H9 (cell line): ENCODE data around the gene ATE1. TPM values are rescaled to one million over a fixed set of nuclear protein-coding genes. Genes with fewer than 3 reads are reported as not detected.

Source experiments
- DNase-seq: peaks from one replicate; pipeline ENCODE4 v3.0.0-alpha.2; 2017
- H2AFZ ChIP-seq: one replicate; pipeline ENCODE4 v1.6.1; 2013; ENCODE audit warnings: mild to moderate bottlenecking, low read length, control low read depth, moderate library complexity
- H2AK5ac ChIP-seq: 2 replicates; pipeline ENCODE4 v1.6.1; 2013; ENCODE audit warnings: low read length, control low read depth, mixed read lengths; ENCODE audit not compliant: insufficient read length
- H2BK120ac ChIP-seq: one replicate; pipeline ENCODE4 v1.6.1; 2013; ENCODE audit warnings: low read depth, mild to moderate bottlenecking, low read length, control low read depth, inconsistent platforms; ENCODE audit not compliant: poor library complexity, severe bottlenecking
- H2BK12ac ChIP-seq: 2 replicates; pipeline ENCODE4 v1.6.1; 2013; ENCODE audit warnings: low read length, control low read depth, mixed read lengths, low read depth; ENCODE audit not compliant: insufficient read length
- H2BK15ac ChIP-seq: 2 replicates; pipeline ENCODE4 v1.6.1; 2013; ENCODE audit warnings: low read depth, low read length, control low read depth
- H2BK20ac ChIP-seq: one replicate; pipeline ENCODE4 v1.6.1; 2013; ENCODE audit warnings: low read depth, mild to moderate bottlenecking, low read length, control low read depth, inconsistent platforms; ENCODE audit not compliant: poor library complexity, severe bottlenecking
- H2BK5ac ChIP-seq: 2 replicates; pipeline ENCODE4 v1.6.1; 2013; ENCODE audit warnings: low read length, control low read depth, mixed read lengths; ENCODE audit not compliant: insufficient read length
- H3K14ac ChIP-seq: 2 replicates; pipeline ENCODE4 v1.6.1; 2013; ENCODE audit warnings: low read length, control low read depth; ENCODE audit not compliant: insufficient read depth
- H3K18ac ChIP-seq: 2 replicates; pipeline ENCODE4 v1.6.1; 2013; ENCODE audit warnings: low read depth, mild to moderate bottlenecking, mixed read lengths, low read length, control low read depth; ENCODE audit not compliant: insufficient read length
- H3K23ac ChIP-seq: 2 replicates; pipeline ENCODE4 v1.6.1; 2013; ENCODE audit warnings: low read length, control low read depth, mixed read lengths, low read depth; ENCODE audit not compliant: insufficient read length
- H3K23me2 ChIP-seq: 2 replicates; pipeline ENCODE4 v1.6.1; 2013; ENCODE audit warnings: low read depth, mild to moderate bottlenecking, mixed read lengths, low read length, control low read depth; ENCODE audit not compliant: insufficient read length, poor library complexity, severe bottlenecking
- H3K27ac ChIP-seq: 2 replicates; pipeline ENCODE4 v1.5.1; 2013; ENCODE audit warnings: low read length, control low read depth, mixed read lengths, low read depth; ENCODE audit not compliant: insufficient read length
- H3K27me3 ChIP-seq: 2 replicates; pipeline ENCODE4 v1.6.1; 2013; ENCODE audit warnings: low read length, control low read depth, inconsistent platforms; ENCODE audit not compliant: insufficient read depth
- H3K4ac ChIP-seq: 2 replicates; pipeline ENCODE4 v1.6.1; 2013; ENCODE audit warnings: low read depth, mild to moderate bottlenecking, control low read depth, inconsistent platforms, low read length, moderate library complexity
- H3K4me1 ChIP-seq: 2 replicates; pipeline ENCODE4 v1.6.1; 2013; ENCODE audit warnings: low read length, control low read depth, inconsistent platforms; ENCODE audit not compliant: insufficient read depth
- H3K4me2 ChIP-seq: 2 replicates; pipeline ENCODE4 v1.6.1; 2013; ENCODE audit warnings: low read length, control low read depth, mixed read lengths; ENCODE audit not compliant: insufficient read length, insufficient read depth
- H3K56ac ChIP-seq: 2 replicates; pipeline ENCODE4 v1.6.1; 2013; ENCODE audit warnings: low read depth, mild to moderate bottlenecking, mixed read lengths, low read length, control low read depth; ENCODE audit not compliant: insufficient read length
- H3K79me1 ChIP-seq: 2 replicates; pipeline ENCODE4 v1.6.1; 2013; ENCODE audit warnings: low read depth, mild to moderate bottlenecking, moderate library complexity, low read length, control low read depth, inconsistent platforms; ENCODE audit not compliant: insufficient read depth, poor library complexity, severe bottlenecking
- H3K79me2 ChIP-seq: 2 replicates; pipeline ENCODE4 v1.6.1; 2013; ENCODE audit warnings: low read length, control low read depth, inconsistent platforms; ENCODE audit not compliant: insufficient read depth
- H3K9ac ChIP-seq: 2 replicates; pipeline ENCODE4 v1.6.1; 2013; ENCODE audit warnings: low read length, control low read depth, mixed read lengths; ENCODE audit not compliant: insufficient read length; ENCODE audit errors: extremely low read depth
- H3K9me3 ChIP-seq: one replicate; pipeline ENCODE4 v1.6.1; 2013; ENCODE audit warnings: low read depth, low read length, inconsistent platforms; ENCODE audit not compliant: control insufficient read depth
- H3T11ph ChIP-seq: one replicate; pipeline ENCODE4 v1.6.1; 2013; ENCODE audit warnings: mild to moderate bottlenecking, low read length, control low read depth, inconsistent platforms
- H4K20me1 ChIP-seq: one replicate; pipeline ENCODE4 v1.6.1; 2013; ENCODE audit not compliant: control insufficient read depth, insufficient read length, insufficient read depth
- H4K5ac ChIP-seq: 2 replicates; pipeline ENCODE4 v1.6.1; 2013; ENCODE audit warnings: low read depth, mild to moderate bottlenecking, mixed read lengths, low read length, control low read depth; ENCODE audit not compliant: insufficient read length
- H4K8ac ChIP-seq: replicated peaks from 2 replicates; pipeline ENCODE4 v1.6.1; 2013; ENCODE audit warnings: low read length, control low read depth, mixed read lengths, low read depth; ENCODE audit not compliant: insufficient read length
- H4K91ac ChIP-seq: 2 replicates; pipeline ENCODE4 v1.6.1; 2013; ENCODE audit warnings: low read depth, mild to moderate bottlenecking, moderate library complexity, mixed read lengths, low read length, control low read depth; ENCODE audit not compliant: insufficient read length
- H3K27ac Mint-ChIP-seq, 3 experiments: 2 replicates in 2 of 3; 3 replicates in 1 of 3; pipeline ENCODE4 v1.8.0; 2020 to 2021; ENCODE audit warnings: mixed read lengths in 3 of 3, mild to moderate bottlenecking in 1 of 3, moderate library complexity in 1 of 3
- H3K27me3 Mint-ChIP-seq: 2 replicates; pipeline ENCODE4 v1.8.0; 2021; ENCODE audit warnings: low read depth, mild to moderate bottlenecking, moderate library complexity, mixed read lengths
- H3K36me3 Mint-ChIP-seq, 3 experiments: 2 replicates in 2 of 3; 3 replicates in 1 of 3; pipeline ENCODE4 v1.8.0; 2020 to 2021; ENCODE audit warnings: low read depth in 3 of 3, mixed read lengths in 3 of 3; ENCODE audit not compliant: insufficient read depth in 1 of 3
- H3K4me1 Mint-ChIP-seq, 2 experiments: 2 replicates each; pipeline ENCODE4 v1.8.0; 2020; ENCODE audit warnings: mixed read lengths in 2 of 2
- H3K4me3 Mint-ChIP-seq, 2 experiments: 2 replicates in 1 of 2; 3 replicates in 1 of 2; pipeline ENCODE4 v1.8.0; 2020 to 2021; ENCODE audit warnings: mild to moderate bottlenecking in 2 of 2, mixed read lengths in 2 of 2, moderate library complexity in 1 of 2
- H3K9me3 Mint-ChIP-seq, 2 experiments: 2 replicates in 1 of 2; 3 replicates in 1 of 2; pipeline ENCODE4 v1.8.0; 2020; ENCODE audit warnings: mild to moderate bottlenecking in 2 of 2, mixed read lengths in 2 of 2, moderate library complexity in 1 of 2
- WGBS: extraction: QIAGEN DNeasy Blood & Tissue Kit; methylation state at CpG from one replicate; pipeline ENCODE4 v1.1.7; 2013; ENCODE audit warnings: missing lambda C conversion rate, low lambda C conversion rate, mixed read lengths; ENCODE audit not compliant: insufficient read length; ENCODE audit errors: extremely low coverage; 5-methylcytosine and 5-hydroxymethylcytosine counted together
- total RNA-seq: library from RNA; stranded (reverse); gene quantifications from 2 replicates; pipeline ENCODE4 v1.2.1, GENCODE V29; 2021
- TF ChIP-seq, protein P1 (sequence below): fragments of 200-600 bp; sonication (generic); conservative IDR thresholded peaks from 3 replicates; pipeline ENCODE4 v1.8.0; 2021; ENCODE audit warnings: antibody characterized with exemption, mild to moderate bottlenecking

ATE1 gene
- total RNA-seq, 1 experiment from 2014 or later: 29.0 TPM

DNA sequence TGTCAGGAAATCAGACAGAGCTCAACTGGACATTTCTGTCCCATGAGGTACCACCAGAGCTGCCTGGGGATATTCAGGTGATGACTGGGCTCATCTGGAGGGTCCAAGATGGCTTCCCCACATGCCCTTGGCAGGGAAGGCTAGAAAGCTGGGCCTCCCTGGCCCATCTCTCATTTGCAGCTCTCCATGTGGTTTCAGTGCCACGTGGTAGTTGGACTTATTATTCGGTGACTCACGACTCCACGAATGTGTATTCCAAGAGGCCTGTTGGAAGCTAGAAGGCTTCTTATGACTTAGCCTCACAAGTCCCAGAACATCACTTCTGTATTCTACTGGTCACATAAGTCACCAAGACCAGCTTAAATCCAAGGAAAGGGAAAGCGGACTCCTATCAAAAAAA, 24.4 kb upstream of the ATE1 start:
- Histone ChIP-seq H2AK5ac (no peak overlapping the region), H3K23me2 (no peaks in the 10 kb centered on the region), H3K4me1 (no peaks in the 10 kb centered on the region), H2BK15ac (no peak overlapping the region), H3K4ac (no peak overlapping the region), H3K9ac (no peak overlapping the region), H3K27me3 (no peaks in the 10 kb centered on the region), H2AFZ (no peak overlapping the region), H4K8ac (no peak overlapping the region), H2BK120ac (no peak overlapping the region), H3K23ac (no peak overlapping the region), H2BK5ac (no peak overlapping the region), H2BK12ac (no peak overlapping the region), H4K91ac (no peak overlapping the region), H3T11ph (no peak overlapping the region), H3K56ac (no peak overlapping the region), H3K14ac (no peak overlapping the region), H3K27ac (no peak overlapping the region), H3K9me3 (no peaks in the 10 kb centered on the region), H3K79me2 (no peaks in the 10 kb centered on the region), H3K18ac (no peak overlapping the region), H2BK20ac (no peak overlapping the region), H4K5ac (no peak overlapping the region), H3K4me2 (no peak overlapping the region), H4K20me1 (no peaks in the 10 kb centered on the region), H3K79me1 (no peaks in the 10 kb centered on the region)
- H3K4me3 Mint-ChIP-seq: no peak overlapping the region
- no peaks in the 10 kb centered on the region for H3K9me3 Mint-ChIP-seq
- no peaks in the 10 kb centered on the region for H3K27me3 Mint-ChIP-seq
- peaks cover 10 to 11% of the 10 kb centered on the region in 2 experiments for H3K4me1 Mint-ChIP-seq
- no peak for DNase-seq
- no peak overlapping the region for H3K27ac Mint-ChIP-seq
- H3K36me3 Mint-ChIP-seq: peaks cover 8 to 25% (median 24%) of the 10 kb centered on the region in 3 experiments; a peak in 6 of 7 replicates
- no CpG with 5 or more reads among the region's 5 CpGs for WGBS
- TF ChIP-seq, protein P1, sequence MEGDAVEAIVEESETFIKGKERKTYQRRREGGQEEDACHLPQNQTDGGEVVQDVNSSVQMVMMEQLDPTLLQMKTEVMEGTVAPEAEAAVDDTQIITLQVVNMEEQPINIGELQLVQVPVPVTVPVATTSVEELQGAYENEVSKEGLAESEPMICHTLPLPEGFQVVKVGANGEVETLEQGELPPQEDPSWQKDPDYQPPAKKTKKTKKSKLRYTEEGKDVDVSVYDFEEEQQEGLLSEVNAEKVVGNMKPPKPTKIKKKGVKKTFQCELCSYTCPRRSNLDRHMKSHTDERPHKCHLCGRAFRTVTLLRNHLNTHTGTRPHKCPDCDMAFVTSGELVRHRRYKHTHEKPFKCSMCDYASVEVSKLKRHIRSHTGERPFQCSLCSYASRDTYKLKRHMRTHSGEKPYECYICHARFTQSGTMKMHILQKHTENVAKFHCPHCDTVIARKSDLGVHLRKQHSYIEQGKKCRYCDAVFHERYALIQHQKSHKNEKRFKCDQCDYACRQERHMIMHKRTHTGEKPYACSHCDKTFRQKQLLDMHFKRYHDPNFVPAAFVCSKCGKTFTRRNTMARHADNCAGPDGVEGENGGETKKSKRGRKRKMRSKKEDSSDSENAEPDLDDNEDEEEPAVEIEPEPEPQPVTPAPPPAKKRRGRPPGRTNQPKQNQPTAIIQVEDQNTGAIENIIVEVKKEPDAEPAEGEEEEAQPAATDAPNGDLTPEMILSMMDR: no peak
